T-helper 1 cell treated with Interleukin-12 subunit alpha and Interleukin-12 subunit beta and Interleukin-4 antibody, amounts not matched to agents 30 μg/mL and 1 μg/mL, for 36 hours (primary cell): ENCODE measurements around the gene GPRC5B.
A peak's percentile ranks its signal among the peaks of the same experiment; 100 is the strongest.

Experiments used
- H3K27ac Mint-ChIP-seq: one replicate; pipeline ENCODE4 v1.8.0; 2021; ENCODE audit warnings: mild to moderate bottlenecking, mixed read lengths
- H3K27me3 Mint-ChIP-seq: one replicate; pipeline ENCODE4 v1.8.0; 2021; ENCODE audit warnings: low read depth, mixed read lengths
- H3K36me3 Mint-ChIP-seq: one replicate; pipeline ENCODE4 v1.8.0; 2021; ENCODE audit warnings: low read depth, mixed read lengths
- H3K4me1 Mint-ChIP-seq: one replicate; pipeline ENCODE4 v1.8.0; 2021; ENCODE audit warnings: low read depth, mixed read lengths
- H3K4me3 Mint-ChIP-seq: one replicate; pipeline ENCODE4 v1.8.0; 2021; ENCODE audit warnings: mild to moderate bottlenecking, moderate library complexity, mixed read lengths
- H3K9me3 Mint-ChIP-seq: one replicate; pipeline ENCODE4 v1.8.0; 2021; ENCODE audit warnings: mixed read lengths

GPRC5B gene

DNA sequence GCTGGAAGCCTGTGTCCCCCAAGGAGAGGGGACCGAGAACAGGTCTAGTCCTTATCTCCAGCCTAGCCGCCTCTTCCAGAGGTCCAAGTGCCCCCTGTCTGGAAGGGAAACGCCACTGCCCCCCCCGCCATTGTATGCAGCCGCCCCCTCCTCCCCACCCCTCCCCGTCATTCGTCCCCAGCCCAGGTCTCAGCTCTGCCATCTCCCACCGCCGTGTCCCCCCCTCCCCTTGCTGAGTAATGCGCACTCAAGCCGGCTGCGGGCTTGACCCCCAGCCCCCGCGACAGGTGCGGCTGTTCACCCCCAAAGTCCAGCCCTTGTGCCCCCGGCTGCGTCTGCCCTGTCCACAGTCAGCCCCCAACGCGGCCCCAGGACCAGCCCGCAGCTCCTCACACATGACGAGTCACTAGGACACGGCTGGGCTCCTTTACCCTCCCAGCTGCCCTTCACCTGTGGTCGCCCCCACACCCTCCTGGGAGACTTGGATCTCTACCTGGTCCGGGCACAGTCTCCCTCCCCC is 622 bp downstream of the GPRC5B start:
- H3K9me3 Mint-ChIP-seq = no peaks in the 10 kb centered on the region
- H3K36me3 Mint-ChIP-seq = no peaks in the 10 kb centered on the region
- H3K4me3 Mint-ChIP-seq = peak overlapping the region; percentile 57
- H3K27ac Mint-ChIP-seq = no peak overlapping the region
- H3K27me3 Mint-ChIP-seq = peaks cover 51% of the 10 kb centered on the region
- peaks cover 21% of the 10 kb centered on the region for H3K4me1 Mint-ChIP-seq

DNA sequence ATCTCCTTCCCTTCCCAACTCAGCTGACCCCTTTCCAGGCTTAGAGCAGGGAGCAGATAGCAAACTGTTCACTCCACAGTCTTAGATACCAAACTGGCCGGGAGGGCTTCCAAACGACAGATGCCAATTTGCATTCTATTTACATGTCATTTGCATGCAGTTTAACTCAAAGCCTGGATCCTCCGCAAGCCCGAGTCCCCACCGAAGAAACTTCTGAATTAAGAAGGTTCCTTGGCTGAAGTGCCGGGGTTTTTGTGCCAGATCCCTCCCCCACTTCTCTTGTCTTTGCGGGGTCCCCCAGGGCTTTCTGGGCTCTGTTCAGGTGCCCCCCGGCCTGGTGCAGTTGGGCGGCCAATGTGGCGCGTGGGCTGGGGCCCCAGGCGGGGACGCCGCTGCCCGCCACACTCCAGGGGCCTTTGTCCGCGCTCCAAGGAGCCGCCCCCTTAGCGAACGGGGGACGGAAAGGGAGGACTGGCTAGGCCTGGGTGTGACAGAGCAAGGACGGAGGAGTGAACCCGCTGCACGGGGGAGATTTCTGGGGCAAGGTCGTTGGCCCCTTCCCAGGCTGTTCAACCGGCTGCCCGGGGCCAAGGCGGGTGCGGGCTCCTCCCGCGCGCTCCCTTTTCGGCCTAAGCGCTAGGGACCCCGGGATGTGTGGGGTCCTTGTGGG is 1.2 kb downstream of the GPRC5B start:
- Mint-ChIP-seq H3K36me3 (no peaks in the 10 kb centered on the region), H3K27me3 (peaks cover 51% of the 10 kb centered on the region), H3K9me3 (no peaks in the 10 kb centered on the region), H3K4me1 (peaks cover 19% of the 10 kb centered on the region), H3K27ac (no peak overlapping the region), H3K4me3 (no peak overlapping the region)

DNA sequence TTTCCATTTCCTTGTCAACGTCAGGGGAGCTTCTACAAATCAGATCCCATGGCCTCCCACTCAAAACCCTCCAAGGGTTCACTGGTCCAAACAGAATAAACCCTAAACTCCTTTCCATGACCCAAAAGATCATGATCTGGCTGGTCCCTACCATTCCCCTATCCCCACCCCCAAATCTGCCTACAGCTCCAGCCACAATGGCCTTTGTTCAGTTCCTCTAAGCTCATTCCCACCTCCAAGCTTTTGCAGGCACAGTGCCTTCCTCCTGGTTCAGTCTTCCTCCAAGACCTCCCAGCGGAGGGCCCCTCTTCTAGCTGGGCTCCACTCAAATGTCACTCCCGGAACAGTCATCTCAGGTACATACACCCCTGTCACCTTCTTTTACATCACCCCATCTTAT is 2.0 kb downstream of the GPRC5B start:
- H3K4me3 Mint-ChIP-seq = peak overlapping the region; percentile 4
- H3K36me3 Mint-ChIP-seq = no peaks in the 10 kb centered on the region
- H3K9me3 Mint-ChIP-seq = no peaks in the 10 kb centered on the region
- H3K27ac Mint-ChIP-seq = peak overlapping the region; percentile 7
- H3K4me1 Mint-ChIP-seq = peaks cover 19% of the 10 kb centered on the region
- H3K27me3 Mint-ChIP-seq = peaks cover 51% of the 10 kb centered on the region

DNA sequence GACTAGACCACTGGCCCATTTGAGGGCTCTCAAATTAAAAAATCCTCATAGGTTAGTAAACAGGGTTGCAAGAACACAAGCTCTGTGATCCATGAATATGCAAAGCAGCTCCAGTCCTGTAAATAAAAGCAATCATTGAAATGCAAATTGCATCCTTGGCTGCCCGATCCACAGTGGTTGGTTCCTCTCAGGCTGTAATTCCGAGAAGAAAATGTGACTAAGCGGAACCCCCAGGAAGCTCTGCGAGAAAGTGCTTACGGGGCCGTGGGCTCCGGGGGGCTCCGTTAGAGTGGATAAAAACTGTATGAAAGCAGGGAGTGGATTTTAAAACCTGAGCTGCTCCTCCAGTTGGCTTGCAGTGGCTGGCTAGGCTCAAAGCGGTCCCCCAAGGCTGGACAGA is 2.5 kb downstream of the GPRC5B start:
- Mint-ChIP-seq H3K4me1 (peaks cover 19% of the 10 kb centered on the region), H3K4me3 (no peak overlapping the region), H3K27me3 (peaks cover 51% of the 10 kb centered on the region), H3K9me3 (no peaks in the 10 kb centered on the region), H3K36me3 (no peaks in the 10 kb centered on the region), H3K27ac (no peak overlapping the region)

DNA sequence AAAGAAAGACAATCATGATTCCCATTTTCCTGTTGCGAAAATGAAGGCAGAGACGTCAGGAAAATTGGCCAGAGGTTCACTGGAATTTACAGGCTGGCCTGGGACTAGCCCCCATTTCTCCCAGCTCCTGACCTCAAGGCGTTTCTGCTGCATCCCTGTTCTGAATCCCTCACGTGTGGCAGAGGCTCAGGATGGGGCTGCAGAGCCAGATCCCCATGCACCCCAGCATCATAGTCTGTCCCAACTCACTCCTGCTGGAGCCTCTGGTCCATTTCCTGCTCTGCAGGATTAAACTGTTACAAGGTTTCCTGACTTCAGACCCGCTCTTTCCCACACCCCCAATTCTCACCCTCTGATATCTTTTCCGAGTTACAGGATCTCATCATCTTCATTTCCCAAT is 2.9 kb downstream of the GPRC5B start:
- Mint-ChIP-seq H3K4me1 (peaks cover 19% of the 10 kb centered on the region), H3K4me3 (no peak overlapping the region), H3K36me3 (no peaks in the 10 kb centered on the region), H3K27me3 (peaks cover 51% of the 10 kb centered on the region), H3K9me3 (no peaks in the 10 kb centered on the region), H3K27ac (no peak overlapping the region)

DNA sequence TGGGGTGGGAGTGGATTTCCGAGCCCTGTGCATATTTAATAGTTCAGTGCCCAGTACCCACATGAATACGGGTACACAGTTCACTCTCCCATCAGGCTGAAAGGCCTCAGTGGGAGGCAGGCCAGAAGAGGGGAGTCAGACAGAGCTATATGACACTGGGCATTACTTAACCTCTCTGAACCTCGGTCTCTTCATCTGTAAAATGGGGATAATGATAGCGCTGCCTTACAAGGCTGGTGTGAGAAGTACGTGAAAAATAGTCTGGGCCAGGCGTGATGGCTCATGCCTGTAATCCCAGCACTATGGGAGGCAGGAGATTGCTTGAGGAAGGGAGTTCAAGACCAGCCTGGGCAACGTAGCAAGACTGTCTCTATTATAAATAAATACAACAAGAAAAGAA is 3.6 kb downstream of the GPRC5B start:
- Mint-ChIP-seq H3K4me1 (peaks cover 13% of the 10 kb centered on the region), H3K27ac (no peak overlapping the region), H3K36me3 (no peaks in the 10 kb centered on the region), H3K27me3 (peaks cover 45% of the 10 kb centered on the region), H3K4me3 (no peak overlapping the region), H3K9me3 (no peaks in the 10 kb centered on the region)

DNA sequence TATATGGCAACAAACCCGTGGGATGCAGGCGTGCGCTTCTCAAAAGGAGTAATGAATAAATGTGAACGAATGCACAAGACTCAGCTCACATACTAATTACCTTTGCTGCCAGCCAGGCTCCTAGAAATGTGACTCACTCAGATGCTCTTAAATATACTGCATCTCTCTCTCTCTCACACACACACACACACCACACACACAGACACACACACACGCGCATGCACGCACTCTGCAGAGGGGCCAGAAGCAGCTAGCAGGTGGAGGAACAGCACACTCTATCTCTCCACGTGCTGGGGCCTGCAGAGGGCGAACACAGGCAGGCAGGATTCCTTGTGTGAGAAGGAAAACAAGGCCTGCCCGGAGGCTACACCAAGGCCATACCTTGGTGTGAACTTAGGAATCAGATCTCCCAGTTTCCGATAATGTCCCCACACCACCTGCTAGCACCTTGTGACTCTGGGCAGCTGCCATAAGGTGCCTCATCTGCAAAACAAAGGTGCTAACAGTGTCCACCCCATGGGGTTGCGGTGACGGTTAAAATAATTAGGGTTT is 5.3 kb downstream of the GPRC5B start:
- Mint-ChIP-seq H3K27me3 (peaks cover 31% of the 10 kb centered on the region), H3K9me3 (no peaks in the 10 kb centered on the region), H3K4me3 (no peak overlapping the region), H3K36me3 (no peaks in the 10 kb centered on the region), H3K4me1 (peaks cover 2% of the 10 kb centered on the region), H3K27ac (no peak overlapping the region)

DNA sequence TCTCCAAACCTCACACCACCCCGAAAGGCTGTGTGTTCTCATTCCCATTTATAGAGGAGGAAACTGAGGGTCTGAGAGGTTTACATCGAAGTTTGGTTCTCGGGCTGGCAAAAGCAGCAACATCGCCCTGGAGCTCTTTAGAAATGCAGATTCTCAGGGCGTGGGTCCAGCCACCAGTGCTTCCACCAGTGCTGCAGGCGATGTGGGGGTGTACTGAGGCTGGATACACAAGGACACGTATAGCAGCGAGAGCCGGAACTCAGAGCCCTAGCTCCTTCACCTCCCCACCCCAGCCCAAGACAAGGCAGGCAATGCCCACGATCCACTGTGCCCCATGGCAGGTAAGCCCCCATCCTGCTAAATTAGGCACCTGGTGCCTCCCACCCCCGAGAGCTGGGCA is 5.9 kb downstream of the GPRC5B start:
- Mint-ChIP-seq H3K9me3 (no peaks in the 10 kb centered on the region), H3K27me3 (peaks cover 27% of the 10 kb centered on the region), H3K27ac (no peak overlapping the region), H3K4me3 (no peak overlapping the region), H3K36me3 (no peaks in the 10 kb centered on the region), H3K4me1 (no peaks in the 10 kb centered on the region)

DNA sequence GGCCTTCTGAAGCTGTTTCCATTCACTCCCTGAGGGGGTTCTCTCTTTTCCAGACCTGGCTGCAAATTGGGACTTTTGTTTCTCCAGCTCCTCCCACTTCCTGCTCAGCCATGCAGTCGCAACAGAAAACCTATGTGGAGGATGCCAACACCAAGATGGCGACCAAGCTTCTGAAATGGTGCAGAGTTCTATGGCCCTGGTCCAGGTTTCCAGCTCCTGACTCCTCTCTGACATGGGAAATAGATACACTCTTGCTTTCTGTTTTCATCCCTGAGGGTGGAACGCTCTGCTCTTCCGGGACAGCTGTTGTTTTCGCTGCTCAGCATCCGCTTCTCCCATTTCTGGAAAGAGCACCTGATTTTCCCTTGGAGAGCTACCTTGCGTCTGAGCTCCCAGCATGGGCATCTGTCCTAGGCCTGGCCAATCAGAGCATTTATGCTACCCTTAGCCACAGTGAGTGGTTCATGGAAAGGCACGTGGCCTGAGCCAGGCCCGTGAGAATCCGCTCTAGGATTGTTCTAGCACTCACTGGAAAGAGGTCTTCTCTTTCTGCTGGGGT is 8.1 kb downstream of the GPRC5B start:
- H3K9me3 Mint-ChIP-seq = no peaks in the 10 kb centered on the region
- H3K36me3 Mint-ChIP-seq = no peaks in the 10 kb centered on the region
- peaks cover 7% of the 10 kb centered on the region for H3K27me3 Mint-ChIP-seq
- H3K4me1 Mint-ChIP-seq = no peaks in the 10 kb centered on the region
- H3K4me3 Mint-ChIP-seq = no peak overlapping the region
- H3K27ac Mint-ChIP-seq = no peak overlapping the region

DNA sequence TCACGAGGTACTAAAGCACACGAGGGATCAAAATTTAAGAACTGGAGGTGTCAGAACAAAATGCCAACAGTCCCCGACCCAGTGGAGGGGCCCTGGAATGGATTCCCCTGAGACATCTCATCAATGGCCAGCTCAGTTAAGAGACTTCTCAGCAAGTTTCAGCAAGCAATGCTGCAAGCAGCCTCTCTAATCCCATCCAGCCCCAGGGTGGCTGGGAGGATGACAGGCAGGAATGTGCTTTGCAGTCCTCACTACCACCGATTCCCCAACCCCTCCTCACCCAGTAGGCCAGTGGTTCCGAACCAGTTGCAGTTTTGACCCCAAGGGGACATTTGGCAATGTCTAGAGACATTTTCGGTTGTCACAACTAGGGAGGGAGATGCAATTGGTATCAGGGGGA is 8.7 kb downstream of the GPRC5B start:
- Mint-ChIP-seq H3K4me1 (no peaks in the 10 kb centered on the region), H3K27me3 (peaks cover 1% of the 10 kb centered on the region), H3K36me3 (no peaks in the 10 kb centered on the region), H3K4me3 (no peak overlapping the region), H3K9me3 (no peaks in the 10 kb centered on the region), H3K27ac (no peak overlapping the region)

DNA sequence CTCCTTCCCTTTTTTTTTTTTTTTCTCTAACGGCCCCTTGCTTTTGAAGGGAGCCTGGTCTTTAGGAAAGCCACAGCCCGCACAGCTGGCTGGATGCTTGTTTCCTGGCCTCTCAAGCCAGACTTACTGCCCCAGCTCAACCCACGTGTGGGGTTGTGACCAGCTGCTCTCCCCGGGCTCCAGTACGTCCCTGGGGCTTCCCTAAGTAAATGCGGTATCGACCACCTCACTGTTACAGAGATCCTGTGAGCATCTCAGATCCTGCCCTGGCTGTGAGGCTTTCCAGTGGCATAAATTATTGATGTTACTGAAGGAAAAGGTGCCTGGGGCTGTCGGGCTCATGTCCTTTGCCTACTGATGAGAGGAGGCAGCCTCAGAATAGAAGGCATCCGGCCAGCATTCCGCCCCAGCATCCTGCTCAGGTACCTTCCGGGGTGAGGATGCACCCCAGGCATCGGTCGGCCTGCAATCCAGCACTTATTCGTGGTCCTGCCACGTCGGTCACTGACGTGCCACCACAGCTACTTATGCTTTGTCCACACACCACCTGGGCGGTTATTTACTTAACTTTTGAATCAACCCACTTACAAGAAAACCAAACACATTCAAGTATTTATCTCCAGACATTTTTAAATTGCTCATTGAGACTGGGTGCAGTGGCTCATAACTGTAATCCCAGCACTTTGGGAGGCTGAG is 9.6 kb downstream of the GPRC5B start:
- no peak overlapping the region for H3K4me3 Mint-ChIP-seq
- no peaks in the 10 kb centered on the region for H3K9me3 Mint-ChIP-seq
- H3K4me1 Mint-ChIP-seq = no peaks in the 10 kb centered on the region
- H3K36me3 Mint-ChIP-seq = no peaks in the 10 kb centered on the region
- H3K27me3 Mint-ChIP-seq = no peaks in the 10 kb centered on the region
- H3K27ac Mint-ChIP-seq = no peak overlapping the region

DNA sequence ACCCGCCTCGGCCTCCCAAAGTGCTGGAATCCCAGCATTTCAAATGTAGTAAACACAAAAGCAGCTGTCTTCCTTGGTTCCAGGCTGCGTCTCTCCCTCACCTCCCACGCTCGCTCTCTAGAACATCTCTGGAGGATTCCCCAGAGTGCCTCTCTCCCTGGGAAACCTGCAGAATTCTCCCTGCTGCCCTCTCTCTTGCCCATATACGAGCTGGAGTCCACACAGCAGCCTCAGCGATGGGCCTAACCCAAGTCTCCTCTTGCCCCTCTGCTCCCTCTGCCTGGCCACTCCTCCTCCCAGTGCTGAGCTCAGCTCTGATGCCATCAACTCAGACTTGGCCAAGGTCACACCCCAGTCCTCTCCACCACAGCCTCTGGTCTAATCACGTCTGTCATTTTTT is 10.6 kb downstream of the GPRC5B start:
- no peaks in the 10 kb centered on the region for H3K4me1 Mint-ChIP-seq
- H3K4me3 Mint-ChIP-seq = no peak overlapping the region
- no peaks in the 10 kb centered on the region for H3K36me3 Mint-ChIP-seq
- H3K9me3 Mint-ChIP-seq = no peaks in the 10 kb centered on the region
- H3K27me3 Mint-ChIP-seq = no peaks in the 10 kb centered on the region
- H3K27ac Mint-ChIP-seq = no peak overlapping the region

DNA sequence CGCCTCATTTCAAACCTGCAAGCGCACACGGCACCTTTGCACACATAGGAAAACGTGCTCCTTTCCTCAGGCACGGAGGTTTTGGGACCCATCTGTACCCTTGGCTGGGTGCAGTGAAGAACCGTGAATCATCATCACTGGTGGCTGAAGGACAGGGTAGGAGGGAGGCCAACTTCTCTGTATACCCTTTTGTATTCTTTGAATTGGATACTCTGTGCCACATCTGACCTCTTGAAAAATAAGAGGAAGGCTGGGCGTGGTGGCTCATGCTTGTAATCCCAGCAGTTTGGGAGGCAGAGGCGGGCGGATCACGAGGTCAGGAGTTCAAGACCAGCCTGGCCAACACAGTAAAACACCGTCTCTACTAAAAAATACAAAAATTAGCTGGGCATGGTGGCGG is 11.7 kb downstream of the GPRC5B start:
- no peaks in the 10 kb centered on the region for H3K9me3 Mint-ChIP-seq
- H3K36me3 Mint-ChIP-seq = no peaks in the 10 kb centered on the region
- H3K27me3 Mint-ChIP-seq = no peaks in the 10 kb centered on the region
- H3K4me3 Mint-ChIP-seq = no peak overlapping the region
- H3K27ac Mint-ChIP-seq = no peak overlapping the region
- H3K4me1 Mint-ChIP-seq = no peaks in the 10 kb centered on the region

DNA sequence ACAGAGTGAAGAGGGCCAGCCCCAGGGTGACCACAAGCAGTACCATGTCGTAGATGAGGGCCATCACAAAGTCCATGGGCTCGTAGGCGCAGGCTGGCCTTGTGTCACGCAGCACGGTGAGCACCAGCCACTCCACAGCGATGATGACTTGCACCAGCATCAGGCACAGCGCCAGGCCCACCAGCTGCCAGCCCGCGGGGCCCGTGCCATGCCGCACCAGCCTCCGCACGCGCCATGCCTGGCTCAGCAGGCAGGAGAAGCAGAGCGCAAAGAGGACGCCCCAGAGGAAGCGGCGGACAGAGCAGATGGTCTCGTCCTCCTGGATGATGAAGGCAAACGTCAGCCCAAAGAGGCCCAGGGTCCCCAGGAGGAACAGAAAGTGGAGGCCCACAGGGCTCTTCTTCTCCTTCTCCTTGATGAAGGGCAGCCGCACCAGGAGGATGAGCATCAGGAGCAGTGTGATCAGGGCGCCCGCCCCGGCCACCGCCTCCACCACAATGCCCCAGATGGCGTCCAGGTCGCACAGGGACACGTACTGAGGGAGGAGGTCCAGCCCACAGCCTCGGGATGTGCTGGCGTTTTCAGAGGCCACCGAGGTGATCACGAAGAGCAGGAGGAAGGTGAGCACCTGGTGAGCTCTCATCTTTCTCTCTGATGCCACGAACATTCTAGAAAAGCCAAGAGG is 12.3 kb downstream of the GPRC5B start:
- Mint-ChIP-seq H3K4me3 (no peak overlapping the region), H3K36me3 (no peaks in the 10 kb centered on the region), H3K27ac (no peak overlapping the region), H3K9me3 (no peaks in the 10 kb centered on the region), H3K4me1 (no peaks in the 10 kb centered on the region), H3K27me3 (no peaks in the 10 kb centered on the region)
